ENCODE data around the gene SEPTIN11.

DNA sequence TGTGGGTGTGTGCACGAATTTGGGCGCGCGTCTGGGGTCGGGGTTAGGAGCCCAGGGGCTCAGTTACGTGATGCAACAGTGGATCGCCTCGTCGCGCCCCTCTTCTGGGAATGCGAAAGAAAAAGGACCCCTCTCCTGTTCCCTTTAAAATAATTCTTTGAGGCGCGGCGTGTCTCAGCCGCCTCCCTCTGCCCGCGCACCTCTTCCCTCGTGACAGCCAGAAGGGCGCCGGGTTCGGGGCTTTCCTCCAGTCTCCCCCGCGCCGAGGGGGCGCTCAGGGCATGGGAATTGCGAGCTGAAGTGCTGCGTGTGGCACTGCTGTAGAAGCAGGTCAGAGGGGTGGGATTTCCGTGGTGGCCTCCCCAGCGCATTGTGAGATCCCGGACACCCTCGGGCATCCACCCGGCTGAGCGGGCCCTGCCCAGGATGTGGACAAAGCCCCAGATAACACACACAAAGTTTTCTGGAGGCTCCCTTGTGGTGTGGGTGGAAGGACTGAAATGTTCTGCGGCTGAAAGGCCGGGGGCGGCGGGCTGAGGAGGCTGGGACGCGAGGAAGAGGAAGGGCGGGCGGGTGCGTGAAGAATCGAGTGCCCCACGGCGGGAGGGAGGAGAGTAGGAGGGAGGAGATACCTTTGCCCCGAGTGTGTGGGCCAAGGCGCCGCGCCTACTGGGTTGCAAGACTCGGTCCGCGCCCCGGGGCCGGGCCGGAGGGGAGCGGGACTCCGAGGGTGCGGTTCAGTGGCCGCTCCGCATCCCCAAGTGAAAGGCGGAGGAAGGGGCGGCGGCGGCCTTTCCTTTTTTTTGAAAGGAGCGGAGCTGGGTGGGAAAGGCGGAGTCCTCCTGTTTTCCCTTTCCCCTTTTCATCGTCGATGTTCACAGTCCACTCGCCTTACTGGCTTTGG is 752 bp downstream of the SEPTIN11 start:
- TF ChIP-seq POLR2A (IDR thresholded peaks at IDR 0.05), result peak; percentile 28 to 58
- TF ChIP-seq, protein P1, sequence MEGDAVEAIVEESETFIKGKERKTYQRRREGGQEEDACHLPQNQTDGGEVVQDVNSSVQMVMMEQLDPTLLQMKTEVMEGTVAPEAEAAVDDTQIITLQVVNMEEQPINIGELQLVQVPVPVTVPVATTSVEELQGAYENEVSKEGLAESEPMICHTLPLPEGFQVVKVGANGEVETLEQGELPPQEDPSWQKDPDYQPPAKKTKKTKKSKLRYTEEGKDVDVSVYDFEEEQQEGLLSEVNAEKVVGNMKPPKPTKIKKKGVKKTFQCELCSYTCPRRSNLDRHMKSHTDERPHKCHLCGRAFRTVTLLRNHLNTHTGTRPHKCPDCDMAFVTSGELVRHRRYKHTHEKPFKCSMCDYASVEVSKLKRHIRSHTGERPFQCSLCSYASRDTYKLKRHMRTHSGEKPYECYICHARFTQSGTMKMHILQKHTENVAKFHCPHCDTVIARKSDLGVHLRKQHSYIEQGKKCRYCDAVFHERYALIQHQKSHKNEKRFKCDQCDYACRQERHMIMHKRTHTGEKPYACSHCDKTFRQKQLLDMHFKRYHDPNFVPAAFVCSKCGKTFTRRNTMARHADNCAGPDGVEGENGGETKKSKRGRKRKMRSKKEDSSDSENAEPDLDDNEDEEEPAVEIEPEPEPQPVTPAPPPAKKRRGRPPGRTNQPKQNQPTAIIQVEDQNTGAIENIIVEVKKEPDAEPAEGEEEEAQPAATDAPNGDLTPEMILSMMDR (IDR thresholded peaks at IDR 0.05), result no peak
